Activated naive CD4-positive, alpha-beta T cell treated with anti-CD3 and anti-CD28 coated beads, Interleukin-2, amount 10 ng/mL, durations not matched to agents 7 days and 5 days (primary cell): Measurements from ENCODE around the gene PLBD2.
A peak's percentile ranks its signal among the peaks of the same experiment; 100 is the strongest.
"Not testable (repeated sequence)": the region's sequence is repeated elsewhere in the genome, so short reads cannot be mapped to it uniquely, and the experiment has no call there.

Experiments
- CTCF ChIA-PET: fragments of 350-600 bp; sonication (Branson Sonifier 250); formaldehyde crosslinking; loops from one replicate; lab custom pipeline; 2021; ENCODE audit warnings: antibody characterized with exemption; lab: Charles Lee
- DNase-seq: peaks from one replicate; pipeline ENCODE4 v3.0.0-alpha.2; 2020
- H3K27ac Mint-ChIP-seq: one replicate; pipeline ENCODE4 v1.8.0; 2021; ENCODE audit warnings: mild to moderate bottlenecking, moderate library complexity, mixed read lengths
- H3K27me3 Mint-ChIP-seq: one replicate; pipeline ENCODE4 v1.8.0; 2021; ENCODE audit warnings: mild to moderate bottlenecking, mixed read lengths
- H3K36me3 Mint-ChIP-seq: one replicate; pipeline ENCODE4 v1.8.0; 2021; ENCODE audit warnings: mixed read lengths
- H3K4me1 Mint-ChIP-seq: one replicate; pipeline ENCODE4 v1.8.0; 2021; ENCODE audit warnings: mixed read lengths
- H3K4me3 Mint-ChIP-seq: one replicate; pipeline ENCODE4 v1.8.0; 2021; ENCODE audit warnings: mild to moderate bottlenecking, moderate library complexity, mixed read lengths
- H3K9me3 Mint-ChIP-seq: one replicate; pipeline ENCODE4 v1.8.0; 2021; ENCODE audit warnings: mixed read lengths

PLBD2 gene

GRCh38 chr12:113347892-113348291 is 10.5 kb upstream of the PLBD2 start:
- peaks cover 27% of the 10 kb centered on the region for H3K27me3 Mint-ChIP-seq
- H3K9me3 Mint-ChIP-seq, result no peaks in the 10 kb centered on the region
- no peaks in the 10 kb centered on the region for H3K36me3 Mint-ChIP-seq
- CTCF ChIA-PET, result interaction anchor here (1.1 kb wide), 1 partner anchor 114 kb away, joined by 3 read pairs; no protein-coding TSS in a partner anchor
- H3K4me1 Mint-ChIP-seq, result no peaks in the 10 kb centered on the region
- DNase-seq, result no peak
- H3K27ac Mint-ChIP-seq, result no peak overlapping the region
- H3K4me3 Mint-ChIP-seq, result no peak overlapping the region

- Mint-ChIP-seq H3K4me1 (no peaks in the 10 kb centered on the region), H3K27me3 (peaks cover 27% of the 10 kb centered on the region), H3K36me3 (no peaks in the 10 kb centered on the region), H3K27ac (no peak overlapping the region), H3K4me3 (no peak overlapping the region), H3K9me3 (no peaks in the 10 kb centered on the region)
- CTCF ChIA-PET, result interaction anchor here (0.5 to 1.2 kb wide), 2 partner anchors 14 to 262 kb away, joined by 3 read pairs; partner anchors contain the start of gene SLC8B1
- DNase-seq, result no peak
Measured at GRCh38 chr12:113348849-113349536, 9.4 kb upstream of the PLBD2 start.

- no peaks in the 10 kb centered on the region for H3K4me1 Mint-ChIP-seq
- H3K36me3 Mint-ChIP-seq, result no peaks in the 10 kb centered on the region
- H3K27me3 Mint-ChIP-seq, result peaks cover 27% of the 10 kb centered on the region
- H3K9me3 Mint-ChIP-seq, result no peaks in the 10 kb centered on the region
- no peak for DNase-seq
- CTCF ChIA-PET, result interaction anchor here (0.7 kb wide), 1 partner anchor 19 kb away, joined by 3 read pairs; no protein-coding TSS in a partner anchor
- H3K4me3 Mint-ChIP-seq, result no peak overlapping the region
- no peak overlapping the region for H3K27ac Mint-ChIP-seq
Measured at GRCh38 chr12:113351089-113351488, 7.3 kb upstream of the PLBD2 start.

GRCh38 chr12:113354192-113354591 is 4.2 kb upstream of the PLBD2 start:
- H3K36me3 Mint-ChIP-seq, DNase-seq, CTCF ChIA-PET, H3K27ac Mint-ChIP-seq, H3K9me3 Mint-ChIP-seq, H3K4me3 Mint-ChIP-seq, H3K4me1 Mint-ChIP-seq: not testable (repeated sequence)
- H3K27me3 Mint-ChIP-seq, result peaks cover 25% of the 10 kb centered on the region

- CTCF ChIA-PET, result interaction anchor here (1.2 kb wide), 1 partner anchor 170 kb away, joined by 3 read pairs; no protein-coding TSS in a partner anchor
- H3K9me3 Mint-ChIP-seq, result no peaks in the 10 kb centered on the region
- peaks cover 3% of the 10 kb centered on the region for H3K27me3 Mint-ChIP-seq
- no peaks in the 10 kb centered on the region for H3K36me3 Mint-ChIP-seq
- H3K27ac Mint-ChIP-seq, result no peak overlapping the region
- H3K4me3 Mint-ChIP-seq, result peak overlapping the region; percentile 73
- DNase-seq, result no peak
- H3K4me1 Mint-ChIP-seq, result peaks cover 13% of the 10 kb centered on the region
Measured at GRCh38 chr12:113359133-113359938, 949 bp downstream of the PLBD2 start.

- Mint-ChIP-seq H3K4me3 (peak overlapping the region; percentile 28), H3K9me3 (no peaks in the 10 kb centered on the region), H3K4me1 (peaks cover 13% of the 10 kb centered on the region), H3K36me3 (no peaks in the 10 kb centered on the region), H3K27me3 (peaks cover 3% of the 10 kb centered on the region), H3K27ac (no peak overlapping the region)
- no peak for DNase-seq
- CTCF ChIA-PET, result interaction anchor here (1.2 kb wide), 1 partner anchor 170 kb away, joined by 3 read pairs; no protein-coding TSS in a partner anchor
Measured at GRCh38 chr12:113359939-113360748, 1.8 kb downstream of the PLBD2 start.

GRCh38 chr12:113361574-113362370 is 3.4 kb downstream of the PLBD2 start:
- CTCF ChIA-PET, result no interaction called here
- DNase-seq, result no peak
- H3K4me3 Mint-ChIP-seq, result no peak overlapping the region
- H3K4me1 Mint-ChIP-seq, result peaks cover 13% of the 10 kb centered on the region
- H3K36me3 Mint-ChIP-seq, result no peaks in the 10 kb centered on the region
- no peak overlapping the region for H3K27ac Mint-ChIP-seq
- no peaks in the 10 kb centered on the region for H3K9me3 Mint-ChIP-seq
- no peaks in the 10 kb centered on the region for H3K27me3 Mint-ChIP-seq

GRCh38 chr12:113364698-113365097 is 6.3 kb downstream of the PLBD2 start:
- CTCF ChIA-PET, result no interaction called here
- DNase-seq, result no peak
- no peaks in the 10 kb centered on the region for H3K36me3 Mint-ChIP-seq
- H3K4me3 Mint-ChIP-seq, result no peak overlapping the region
- no peaks in the 10 kb centered on the region for H3K27me3 Mint-ChIP-seq
- no peak overlapping the region for H3K27ac Mint-ChIP-seq
- peaks cover 4% of the 10 kb centered on the region for H3K4me1 Mint-ChIP-seq
- H3K9me3 Mint-ChIP-seq, result no peaks in the 10 kb centered on the region

- DNase-seq, result no peak
- CTCF ChIA-PET, result no interaction called here
- no peak overlapping the region for H3K27ac Mint-ChIP-seq
- H3K9me3 Mint-ChIP-seq, result no peaks in the 10 kb centered on the region
- H3K4me1 Mint-ChIP-seq, result peaks cover 3% of the 10 kb centered on the region
- no peaks in the 10 kb centered on the region for H3K27me3 Mint-ChIP-seq
- H3K36me3 Mint-ChIP-seq, result no peaks in the 10 kb centered on the region
- no peak overlapping the region for H3K4me3 Mint-ChIP-seq
Measured at GRCh38 chr12:113365639-113366395, 7.4 kb downstream of the PLBD2 start.

GRCh38 chr12:113366827-113367226 is 8.4 kb downstream of the PLBD2 start:
- Mint-ChIP-seq H3K9me3 (no peaks in the 10 kb centered on the region), H3K4me3 (no peak overlapping the region), H3K4me1 (peaks cover 6% of the 10 kb centered on the region), H3K36me3 (no peaks in the 10 kb centered on the region), H3K27ac (no peak overlapping the region), H3K27me3 (no peaks in the 10 kb centered on the region)
- CTCF ChIA-PET, result no interaction called here
- DNase-seq, result no peak

GRCh38 chr12:113368331-113368730 is 9.9 kb downstream of the PLBD2 start:
- H3K9me3 Mint-ChIP-seq, result no peaks in the 10 kb centered on the region
- peaks cover 6% of the 10 kb centered on the region for H3K4me1 Mint-ChIP-seq
- no peaks in the 10 kb centered on the region for H3K27me3 Mint-ChIP-seq
- no peak overlapping the region for H3K27ac Mint-ChIP-seq
- no peak for DNase-seq
- H3K4me3 Mint-ChIP-seq, result no peak overlapping the region
- CTCF ChIA-PET, result no interaction called here
- no peaks in the 10 kb centered on the region for H3K36me3 Mint-ChIP-seq

GRCh38 chr12:113369391-113369985 is 11.1 kb downstream of the PLBD2 start:
- no peaks in the 10 kb centered on the region for H3K9me3 Mint-ChIP-seq
- H3K27me3 Mint-ChIP-seq, result no peaks in the 10 kb centered on the region
- H3K27ac Mint-ChIP-seq, result no peak overlapping the region
- peaks cover 6% of the 10 kb centered on the region for H3K4me1 Mint-ChIP-seq
- H3K36me3 Mint-ChIP-seq, result peaks cover 3% of the 10 kb centered on the region
- H3K4me3 Mint-ChIP-seq, result no peak overlapping the region
- CTCF ChIA-PET, result interaction anchor here (1.3 kb wide), 1 partner anchor 55 kb away, joined by 3 read pairs; no protein-coding TSS in a partner anchor
- no peak for DNase-seq
